Ascending aorta (tissue), 2 donors: ENCODE results near the gene EXD2. TPM values are rescaled to one million over a fixed set of nuclear protein-coding genes. Genes with fewer than 3 reads are reported as not detected.

Experiments used
- DNase-seq, 2 donors: peaks; one replicate each; pipeline ENCODE4 v3.0.0-alpha.2; 2019; ENCODE audit warnings: low spot score in 2 of 2
- H3K27ac ChIP-seq, 2 donors: fragments of 200-600 bp; sonication (generic); one replicate each; pipeline ENCODE4 v1.5.1; 2016 to 2017; ENCODE audit warnings: mild to moderate bottlenecking in 1 of 2
- H3K27me3 ChIP-seq: fragments of 200-600 bp; sonication (generic); one replicate; pipeline ENCODE4 v1.5.1; 2017
- H3K36me3 ChIP-seq, 2 donors: fragments of 200-600 bp; sonication (generic); one replicate each; pipeline ENCODE4 v1.5.1; 2016
- H3K4me1 ChIP-seq, 2 donors: fragments of 200-600 bp; sonication (generic); one replicate each; pipeline ENCODE4 v1.5.1; 2016 to 2017; ENCODE audit warnings: mild to moderate bottlenecking in 1 of 2
- H3K4me3 ChIP-seq, 2 donors: fragments of 200-600 bp; sonication (generic); one replicate each; pipeline ENCODE4 v1.5.1; 2016 to 2017; ENCODE audit warnings: mild to moderate bottlenecking in 1 of 2
- H3K9me3 ChIP-seq, 2 donors: fragments of 200-600 bp; sonication (generic); one replicate each; pipeline ENCODE4 v1.5.1; 2016
- intact Hi-C: fragments of 100-400 bp; cut with DNase I; formaldehyde crosslinking; loops from one replicate; pipeline ENCODE4 v1.15.1; 2023
- total RNA-seq: library from RNA; depleted of rRNA; stranded (reverse); fragments of >200 nt; gene quantifications from one replicate; pipeline ENCODE4 v1.1.0, GENCODE V29; 2016
- TF ChIP-seq, protein P1 (sequence below), 3 experiments: fragments of 200-600 bp in 2 of 3; fragments of 450-650 bp in 1 of 3; sonication (generic) in 2 of 3; IDR thresholded peaks; one replicate each; pipeline ENCODE4 v1.5.1; 2016 to 2019; ENCODE audit warnings: antibody characterized with exemption in 3 of 3, mild to moderate bottlenecking in 1 of 3, moderate library complexity in 1 of 3

Gene EXD2
- total RNA-seq, 1 donor from 2014 or later, result 17.2 TPM

DNA sequence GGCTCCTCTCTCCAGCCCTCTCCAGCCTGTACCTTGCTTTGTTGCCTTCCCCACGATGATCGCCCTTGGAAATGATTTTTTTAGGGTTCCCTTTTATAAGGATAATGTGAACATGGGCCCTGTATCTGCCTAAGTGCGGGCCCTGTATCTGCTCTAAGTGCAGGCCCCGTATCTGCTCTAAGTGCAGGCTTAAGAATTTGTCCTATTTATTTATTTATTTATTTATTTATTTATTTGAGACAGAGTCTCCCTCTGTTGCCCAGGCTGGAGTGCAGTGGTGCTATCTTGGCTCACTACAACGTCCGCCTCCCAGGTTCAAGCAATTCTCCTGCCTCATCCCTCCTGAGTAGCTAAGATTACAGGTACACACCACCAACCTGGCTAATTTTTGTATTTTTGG lies 91.2 kb downstream of the EXD2 start:
- intact Hi-C loops, result no loop called here
- no peak for DNase-seq
- Histone ChIP-seq H3K27ac (no peak overlapping the region), H3K4me3 (no peak overlapping the region), H3K4me1 (peaks cover 3 to 5% of the 10 kb centered on the region in 2 donors), H3K9me3 (no peaks in the 10 kb centered on the region), H3K36me3 (no peaks in the 10 kb centered on the region), H3K27me3 (no peaks in the 10 kb centered on the region)
- TF ChIP-seq, protein P1, sequence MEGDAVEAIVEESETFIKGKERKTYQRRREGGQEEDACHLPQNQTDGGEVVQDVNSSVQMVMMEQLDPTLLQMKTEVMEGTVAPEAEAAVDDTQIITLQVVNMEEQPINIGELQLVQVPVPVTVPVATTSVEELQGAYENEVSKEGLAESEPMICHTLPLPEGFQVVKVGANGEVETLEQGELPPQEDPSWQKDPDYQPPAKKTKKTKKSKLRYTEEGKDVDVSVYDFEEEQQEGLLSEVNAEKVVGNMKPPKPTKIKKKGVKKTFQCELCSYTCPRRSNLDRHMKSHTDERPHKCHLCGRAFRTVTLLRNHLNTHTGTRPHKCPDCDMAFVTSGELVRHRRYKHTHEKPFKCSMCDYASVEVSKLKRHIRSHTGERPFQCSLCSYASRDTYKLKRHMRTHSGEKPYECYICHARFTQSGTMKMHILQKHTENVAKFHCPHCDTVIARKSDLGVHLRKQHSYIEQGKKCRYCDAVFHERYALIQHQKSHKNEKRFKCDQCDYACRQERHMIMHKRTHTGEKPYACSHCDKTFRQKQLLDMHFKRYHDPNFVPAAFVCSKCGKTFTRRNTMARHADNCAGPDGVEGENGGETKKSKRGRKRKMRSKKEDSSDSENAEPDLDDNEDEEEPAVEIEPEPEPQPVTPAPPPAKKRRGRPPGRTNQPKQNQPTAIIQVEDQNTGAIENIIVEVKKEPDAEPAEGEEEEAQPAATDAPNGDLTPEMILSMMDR (IDR thresholded peaks at IDR 0.05), result no peak

DNA sequence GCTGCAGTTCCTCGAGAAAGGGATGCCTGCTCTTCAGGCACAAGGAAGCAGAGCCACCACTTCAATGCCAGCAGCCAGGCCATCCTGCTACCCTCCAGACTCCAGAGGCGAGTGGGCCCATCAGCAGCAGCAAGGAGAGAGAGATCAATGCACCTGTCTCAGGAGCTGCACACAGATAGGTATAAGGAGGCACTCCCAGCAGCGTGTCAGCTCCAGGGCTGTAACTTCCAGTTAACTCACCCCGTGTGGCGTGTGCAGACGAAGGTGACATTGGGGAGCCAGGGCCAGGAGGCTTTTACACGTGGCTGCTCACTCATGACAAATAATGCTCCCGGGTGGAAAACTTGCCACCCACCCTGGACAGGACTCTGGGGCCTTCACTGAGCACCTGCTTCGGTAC lies 92.9 kb downstream of the EXD2 start:
- TF ChIP-seq, protein P1 (IDR thresholded peaks at IDR 0.05), result no peak
- Histone ChIP-seq H3K4me3 (no peak overlapping the region), H3K36me3 (no peaks in the 10 kb centered on the region), H3K27me3 (no peaks in the 10 kb centered on the region), H3K4me1 (peaks cover 6 to 11% of the 10 kb centered on the region in 2 donors), H3K9me3 (no peaks in the 10 kb centered on the region), H3K27ac (no peak overlapping the region)
- intact Hi-C loops, result no loop called here
- no peak for DNase-seq

DNA sequence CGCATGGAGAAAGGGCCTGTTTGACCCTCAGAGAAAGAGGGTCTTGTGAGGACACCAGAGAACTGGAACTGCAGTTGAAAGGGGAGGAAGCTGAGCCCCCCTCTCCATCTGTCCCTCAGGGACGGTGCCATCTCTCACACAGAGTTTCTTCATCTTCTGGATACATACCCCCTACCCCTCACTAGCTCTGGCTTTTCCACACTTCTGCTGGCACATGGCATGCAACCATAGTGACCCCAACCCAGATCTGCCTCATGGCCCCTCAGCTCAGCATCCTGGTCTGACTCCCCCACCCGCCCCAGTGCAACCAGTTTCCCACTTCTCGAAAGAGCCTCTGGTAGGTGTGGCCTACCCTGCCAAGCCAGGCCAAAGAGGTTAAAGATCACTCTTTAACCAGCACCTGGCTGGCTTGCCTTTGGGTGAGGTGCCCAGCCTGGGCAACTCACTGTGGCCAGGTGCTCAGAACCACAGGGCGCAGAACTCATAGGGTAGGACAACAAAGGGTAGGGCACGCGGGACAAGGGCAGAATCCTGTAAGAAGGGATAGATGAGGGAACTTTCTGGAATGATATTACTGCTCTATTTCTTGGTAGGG lies 94.5 kb downstream of the EXD2 start:
- intact Hi-C loops, result no loop called here
- H3K4me3 ChIP-seq, result no peak overlapping the region
- no peaks in the 10 kb centered on the region for H3K27me3 ChIP-seq
- H3K27ac ChIP-seq, result no peak overlapping the region
- H3K4me1 ChIP-seq, result peaks cover 6 to 11% of the 10 kb centered on the region in 2 donors
- H3K9me3 ChIP-seq, result no peaks in the 10 kb centered on the region
- DNase-seq, result no peak
- TF ChIP-seq, protein P1 (IDR thresholded peaks at IDR 0.05), result no peak
- no peaks in the 10 kb centered on the region for H3K36me3 ChIP-seq

DNA sequence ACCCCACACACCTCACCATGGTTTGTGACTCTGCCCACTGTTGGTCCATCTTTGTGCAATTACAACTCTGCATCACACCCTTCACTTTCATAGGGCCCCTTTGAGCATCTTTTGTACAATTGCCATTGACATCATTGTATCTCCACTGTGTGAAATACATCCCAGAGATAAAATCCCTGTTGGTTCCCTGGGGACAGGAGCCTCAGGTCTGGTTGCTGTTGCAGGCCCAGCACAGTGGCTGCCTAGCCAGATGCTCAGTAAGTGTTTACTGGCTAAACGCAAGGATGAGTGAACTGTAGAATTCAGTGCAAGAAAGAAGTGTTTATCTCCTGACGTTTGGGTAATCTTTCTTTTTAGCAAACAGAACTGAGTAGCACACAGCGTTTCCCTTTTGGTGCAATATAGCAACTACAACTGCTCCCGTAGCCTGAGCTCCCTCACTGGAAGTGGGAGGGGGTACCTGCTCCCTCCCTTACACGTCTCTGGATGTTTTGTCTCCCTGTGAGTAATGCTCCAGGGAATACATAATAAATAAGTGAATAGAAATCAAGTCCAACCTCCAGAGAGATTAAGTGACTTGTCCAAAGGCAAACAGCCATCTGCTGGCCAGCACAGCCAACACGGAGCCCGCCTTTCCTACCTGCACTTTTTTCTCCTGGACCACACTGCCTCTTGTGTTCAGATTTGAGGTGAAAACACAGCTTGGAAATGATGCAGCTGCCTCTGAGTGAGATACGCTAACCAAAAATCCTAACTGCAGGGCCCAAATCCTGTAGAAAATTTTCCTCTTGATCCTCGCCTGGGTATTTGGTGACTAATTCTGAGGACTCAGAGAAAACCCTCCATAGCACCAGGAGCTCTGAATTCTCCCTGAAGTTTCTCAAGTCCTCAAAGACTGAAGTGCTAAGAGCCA lies 96.1 kb downstream of the EXD2 start:
- Histone ChIP-seq H3K4me1 (peaks cover 6 to 11% of the 10 kb centered on the region in 2 donors), H3K27me3 (no peaks in the 10 kb centered on the region), H3K27ac (peak overlapping the region; percentile 61 to 63), H3K9me3 (no peaks in the 10 kb centered on the region), H3K36me3 (no peaks in the 10 kb centered on the region), H3K4me3 (no peak overlapping the region)
- DNase-seq, result no peak
- intact Hi-C loops, result loop anchor here (1.0 kb wide), 2 partner anchors 26 to 45 kb away; no protein-coding TSS in a partner anchor
- TF ChIP-seq, protein P1 (IDR thresholded peaks at IDR 0.05), result peak in 1 of 3 experiments; percentile 4

DNA sequence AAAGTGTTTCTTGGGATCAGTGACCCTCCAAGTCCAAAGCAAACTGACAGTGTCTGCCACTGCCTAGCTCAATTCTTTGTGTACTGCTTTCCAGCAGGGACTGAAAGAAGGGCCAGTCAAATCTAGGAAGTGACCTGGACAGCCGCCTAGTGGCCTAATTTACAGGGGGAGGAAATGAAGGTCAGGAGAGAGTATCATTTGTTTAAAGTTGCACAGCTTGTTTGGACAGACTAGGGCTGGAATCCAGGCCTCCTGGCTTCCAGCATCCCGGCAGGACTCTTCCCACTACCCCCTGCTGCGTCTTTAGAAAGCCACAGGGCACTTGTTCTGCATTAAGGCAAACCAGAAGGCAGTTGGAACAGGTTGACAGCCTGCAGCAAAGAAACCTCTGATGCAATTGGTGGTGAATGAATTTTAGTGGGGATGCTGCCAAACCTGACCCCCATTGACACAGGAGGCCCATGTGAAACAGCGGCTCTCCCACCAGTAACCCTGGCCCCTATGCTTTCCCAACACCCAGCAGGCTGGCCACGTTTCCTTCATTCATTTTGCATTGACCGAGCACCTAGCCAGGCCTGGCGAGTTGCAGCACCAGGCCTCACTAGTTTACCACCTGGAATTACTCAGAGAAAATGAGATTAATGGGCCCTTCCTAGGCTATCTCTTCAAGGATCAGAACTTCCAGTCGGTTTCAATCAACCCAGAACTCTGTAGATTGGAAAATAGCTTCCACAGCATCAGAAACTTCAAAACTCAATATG lies 96.9 kb downstream of the EXD2 start:
- Histone ChIP-seq H3K4me3 (no peak overlapping the region), H3K4me1 (peaks cover 6 to 11% of the 10 kb centered on the region in 2 donors), H3K27ac (peak overlapping the region; percentile 61 to 63), H3K27me3 (no peaks in the 10 kb centered on the region), H3K36me3 (no peaks in the 10 kb centered on the region), H3K9me3 (no peaks in the 10 kb centered on the region)
- intact Hi-C loops, result no loop called here
- DNase-seq, result peak in 1 of 2 donors; percentile 70
- TF ChIP-seq, protein P1 (IDR thresholded peaks at IDR 0.05), result peak; percentile 7 to 34 (median 30)
